Right ventricle myocardium superior (tissue), 1 donor: ENCODE data around the gene MAP4K5. TPM values are rescaled to one million over a fixed set of nuclear protein-coding genes. Genes with fewer than 3 reads are reported as not detected.
"Not testable (repeated sequence)": the region's sequence is repeated elsewhere in the genome, so short reads cannot be mapped to it uniquely, and the experiment has no call there.

Source experiments
- ATAC-seq: fragments of 200-7000 bp; cut with Tn5 transposase; one replicate; pipeline ENCODE4 v1.9.1; 2020; ENCODE audit warnings: mild to moderate bottlenecking; ENCODE audit not compliant: poor library complexity
- DNase-seq: peaks from one replicate; pipeline ENCODE4 v3.0.0-alpha.2; 2020
- intact Hi-C: fragments of 100-400 bp; cut with DNase I; formaldehyde crosslinking; loops from one replicate; pipeline ENCODE4 v1.11.2; 2022
- long read RNA-seq: library from polyadenylated mRNA; unstranded; transcript quantifications from one replicate; pipeline ENCODE4 v2.0.0, GENCODE V29; 2021
- total RNA-seq: library from RNA; stranded (reverse); fragmentation: NEBNext Ultra II Directional; extraction: Animal tissue kit (Norgen Biotek cat#: 25700); gene quantifications from one replicate; pipeline ENCODE4 v1.2.1, GENCODE V29; 2021
- donor health status: DM: no; HTN: yes; CAD: no; lungs with severe emphysema.

Gene MAP4K5
- total RNA-seq = 13.9 TPM
- long read RNA-seq, partial matches to known transcripts = 3 of 22 reads
- long read RNA-seq, other reads (novel, unspliced or antisense) = 19 of 22 reads

DNA sequence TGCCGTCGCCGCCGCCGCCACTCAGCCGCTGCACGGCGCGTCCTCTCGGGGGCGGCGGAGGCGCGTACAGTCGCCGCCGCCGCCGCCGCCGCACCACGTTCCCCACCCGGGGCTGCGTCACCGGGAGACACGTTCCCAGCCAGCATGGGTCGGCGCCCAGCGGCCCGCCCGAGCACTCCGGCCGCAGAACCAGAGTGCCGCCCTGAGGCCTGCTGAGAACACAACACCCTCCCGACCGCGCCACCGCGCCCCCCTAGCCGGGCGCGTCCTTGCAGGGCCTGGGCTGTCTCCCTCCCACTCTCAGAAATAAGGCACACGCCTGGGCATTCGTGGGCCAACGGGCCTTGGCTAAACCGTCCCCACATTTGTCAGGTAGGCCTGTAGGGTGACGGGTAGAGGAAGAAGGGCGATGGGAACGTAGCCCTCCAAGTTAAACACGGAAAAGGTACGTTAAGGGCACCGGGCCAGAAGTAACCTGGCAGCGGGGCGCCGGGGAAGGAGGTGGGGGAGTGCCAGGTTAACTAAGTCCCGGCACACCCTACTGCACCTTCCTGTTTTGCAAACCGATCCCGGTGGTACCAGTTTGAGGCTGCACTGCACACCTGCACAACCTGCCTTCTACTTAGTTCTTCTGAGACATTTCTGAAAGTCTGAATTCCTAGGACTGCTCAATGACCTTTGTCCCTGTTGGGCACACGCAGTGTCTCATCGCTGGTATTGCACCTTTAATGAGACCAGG lies at the start of gene MAP4K5:
Gene MAP4K5 (minus strand): TSS at position 68 of the 739 bp plus-strand sequence. CDS start 520 bp downstream, outside the sequence.
- DNase-seq (peak; percentile 94), ATAC-seq (peak; percentile 99)
- intact Hi-C loops = loop anchor here (2.0 kb wide), 1 partner anchor 220 kb away; the partner anchor contains the start of genes DMAC2L and L2HGDH

DNA sequence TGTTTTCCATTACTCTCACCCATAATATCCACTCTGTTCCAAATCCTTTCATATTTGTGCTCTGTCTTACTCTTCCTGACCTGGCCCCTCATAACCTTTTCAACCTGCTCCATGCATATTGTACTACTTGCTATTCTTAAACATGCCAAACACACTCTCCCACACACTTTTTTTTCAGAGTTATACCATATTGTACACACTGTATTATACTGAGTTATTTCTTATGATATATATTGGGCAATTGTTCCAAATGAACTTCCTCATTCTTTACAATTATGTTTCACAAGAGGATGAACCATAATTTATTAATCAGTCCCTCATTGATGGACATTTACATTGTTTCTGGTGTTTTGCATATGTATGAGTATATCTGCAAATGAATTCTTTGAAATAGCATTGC lies 46.1 kb upstream of the MAP4K5 start:
- DNase-seq (no peak), ATAC-seq (no peak)
- intact Hi-C loops = no loop called here

DNA sequence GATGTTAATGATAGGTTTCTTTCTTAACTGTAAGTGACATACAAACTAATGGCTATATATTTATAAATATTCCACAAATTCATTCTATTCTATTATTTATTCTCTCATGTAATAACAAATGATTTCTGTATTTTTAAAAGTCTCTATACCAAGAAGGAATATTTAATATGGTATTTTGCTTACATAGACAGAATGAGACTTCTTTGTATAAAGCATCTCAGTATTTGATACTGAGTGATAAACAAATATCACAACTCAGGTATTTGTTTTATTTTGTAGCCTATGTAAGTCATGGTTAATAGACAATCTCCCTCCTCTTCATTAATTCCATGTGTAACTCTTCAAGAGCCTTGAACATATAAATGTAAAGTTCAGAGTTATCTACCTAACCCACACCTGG lies 45.6 kb upstream of the MAP4K5 start:
- DNase-seq (no peak), ATAC-seq (no peak)
- intact Hi-C loops = no loop called here

DNA sequence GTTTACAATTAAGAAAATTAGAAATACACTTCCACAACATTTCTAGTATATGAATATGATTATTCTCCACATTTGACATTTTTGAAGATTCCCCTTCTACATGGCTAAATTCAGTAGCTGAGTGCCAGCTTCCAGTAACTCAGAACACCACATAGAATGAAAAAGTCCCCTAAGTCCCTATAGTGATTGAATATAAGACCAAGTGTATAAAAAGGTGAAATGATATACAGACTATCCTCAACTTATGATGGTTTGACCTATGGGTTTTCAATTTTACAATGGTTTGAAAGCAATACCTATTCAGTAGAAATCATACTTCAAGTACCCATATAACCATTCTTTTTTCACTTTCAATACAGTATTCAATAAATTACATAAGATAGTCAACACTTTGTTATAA lies 43.4 kb upstream of the MAP4K5 start:
- intact Hi-C loops = no loop called here
- DNase-seq = no peak
- no peak for ATAC-seq

DNA sequence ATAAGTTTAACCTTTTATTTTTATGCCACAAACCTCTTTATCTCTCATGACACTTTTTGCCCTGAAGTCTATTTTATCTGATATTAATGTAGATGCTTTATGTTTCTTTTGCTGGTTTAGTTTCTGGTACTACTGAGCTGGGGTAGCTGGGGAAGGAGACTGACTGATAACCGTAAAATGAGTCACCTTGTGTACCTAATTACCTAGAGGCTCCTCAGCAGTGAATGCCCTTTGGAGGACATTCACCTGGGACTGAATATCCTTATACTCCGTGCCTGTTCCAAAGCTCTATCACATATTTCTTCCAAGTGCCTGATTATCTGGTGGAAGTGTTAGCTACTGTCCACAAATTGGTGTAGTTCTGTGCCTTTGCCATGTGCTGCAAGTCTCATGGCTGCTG lies 41.5 kb upstream of the MAP4K5 start:
- intact Hi-C loops = no loop called here
- no peak for DNase-seq
- ATAC-seq = no peak

DNA sequence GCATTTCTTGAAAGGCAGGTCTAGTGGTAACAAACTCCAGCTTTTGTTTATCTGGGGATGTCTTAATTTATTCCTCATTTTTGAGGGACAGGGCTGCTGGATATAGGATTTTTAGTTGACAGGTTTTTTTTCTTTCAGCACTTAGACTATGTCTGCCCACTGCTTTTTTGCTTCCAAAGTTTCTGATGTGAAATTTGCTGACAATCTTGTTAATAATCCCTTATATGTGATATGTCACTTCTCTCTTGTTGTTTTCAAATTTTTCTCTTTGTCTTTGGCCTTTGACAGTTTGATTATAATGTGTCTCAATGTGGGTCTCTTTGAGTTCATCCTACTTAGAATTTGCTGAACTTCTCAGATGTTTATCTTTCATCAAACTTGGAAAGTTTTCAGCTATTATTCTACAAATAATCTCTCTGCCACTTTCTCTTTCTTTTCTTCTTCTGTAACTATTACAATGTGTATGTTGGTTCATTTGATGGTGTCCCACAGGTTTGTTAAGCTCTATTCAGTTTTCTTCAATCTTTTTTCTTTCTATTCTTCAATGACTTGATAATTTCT lies 37.4 kb upstream of the MAP4K5 start:
- DNase-seq = no peak
- intact Hi-C loops = no loop called here
- ATAC-seq = no peak

DNA sequence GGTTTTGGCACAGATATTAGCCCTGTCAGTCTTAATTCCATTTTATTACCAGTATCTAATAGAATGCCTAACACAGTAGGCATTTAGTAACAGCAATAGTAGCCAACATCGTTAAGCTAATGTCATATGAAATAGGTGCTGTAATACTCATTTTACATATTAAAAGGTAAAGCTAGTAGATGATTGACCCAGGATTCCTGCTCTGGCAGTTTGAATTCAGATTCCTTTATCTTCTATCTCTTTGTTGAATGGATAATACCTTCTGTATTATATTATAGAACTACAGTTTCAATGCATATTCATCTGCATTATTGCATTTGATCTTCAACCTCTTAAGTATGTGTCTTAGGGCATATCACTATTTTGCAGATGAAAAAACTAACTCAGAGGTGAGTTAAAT lies 30.5 kb upstream of the MAP4K5 start:
- intact Hi-C loops = no loop called here
- ATAC-seq = no peak
- no peak for DNase-seq

DNA sequence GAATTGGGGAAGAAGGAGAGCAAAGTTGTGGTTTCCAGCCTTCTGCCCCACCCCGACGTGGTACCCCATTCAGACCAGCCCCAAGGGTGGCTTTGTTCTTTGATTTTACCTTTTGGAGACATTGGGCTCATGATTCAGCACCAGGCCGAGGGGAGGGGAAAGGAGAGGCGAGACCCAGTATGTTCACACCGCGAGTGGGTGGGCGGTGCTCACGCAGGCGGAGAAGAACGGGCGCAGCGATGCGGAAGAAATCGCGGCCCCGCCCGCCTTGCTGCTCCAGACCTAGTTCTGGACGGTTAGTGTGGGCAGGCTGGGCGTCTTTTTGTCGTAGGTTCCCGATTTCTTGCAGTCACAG lies 28.5 kb upstream of the MAP4K5 start:
- DNase-seq (peak; percentile 91), ATAC-seq (peak; percentile 93)
- intact Hi-C loops = no loop called here

DNA sequence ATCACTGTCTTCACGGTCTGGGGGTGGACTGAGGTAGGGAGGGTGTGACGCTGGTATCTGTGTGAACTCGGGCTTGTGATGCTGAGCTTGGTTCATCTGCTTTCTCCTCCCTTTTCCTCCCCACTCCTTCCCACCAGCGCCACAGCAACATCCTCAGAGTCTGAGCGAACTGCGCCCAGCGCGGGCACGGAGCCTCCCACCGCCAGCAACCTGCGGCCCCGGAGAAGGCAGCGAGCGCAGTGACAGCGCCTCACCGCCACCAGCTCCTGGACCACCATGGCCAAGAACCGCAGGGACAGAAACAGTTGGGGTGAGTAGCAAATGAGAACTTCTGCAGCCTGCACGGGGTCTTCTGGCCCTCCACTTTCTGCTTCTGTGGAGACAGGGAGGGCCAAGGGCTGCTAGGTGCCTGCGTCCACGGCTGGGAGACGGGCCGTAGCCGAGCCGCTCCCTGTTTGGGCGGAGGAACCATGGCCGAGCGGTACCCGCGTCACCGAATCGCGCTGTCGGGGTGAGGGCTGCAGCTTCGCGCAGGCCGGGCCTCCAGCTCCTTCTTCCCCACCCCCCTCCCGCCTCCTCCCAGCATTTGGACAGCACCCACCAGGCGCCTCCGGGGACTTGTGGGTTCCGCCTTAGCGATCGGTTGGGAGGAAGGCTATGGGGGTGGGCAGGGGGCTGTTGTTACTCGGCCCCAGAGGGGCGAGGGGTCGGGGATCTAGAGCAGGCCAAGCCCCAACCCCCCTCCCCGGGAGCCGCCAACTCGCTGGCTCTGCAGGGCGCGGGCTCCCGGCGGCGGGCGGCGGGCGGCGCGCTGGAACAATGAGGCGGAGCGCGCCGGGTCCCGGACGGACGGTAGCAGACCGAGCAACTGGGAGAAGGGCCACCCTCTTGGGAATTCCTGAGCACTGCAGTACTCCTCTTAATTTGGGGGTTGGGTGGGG lies 27.9 kb upstream of the MAP4K5 start, which contains the start of gene ATL1:
Gene ATL1 (plus strand): TSS at position 156 of the 941 bp plus-strand sequence. CDS start 121 bp downstream, at position 277.
- ATAC-seq (peak; percentile 95), DNase-seq (peak; percentile 86)
- intact Hi-C loops = no loop called here

DNA sequence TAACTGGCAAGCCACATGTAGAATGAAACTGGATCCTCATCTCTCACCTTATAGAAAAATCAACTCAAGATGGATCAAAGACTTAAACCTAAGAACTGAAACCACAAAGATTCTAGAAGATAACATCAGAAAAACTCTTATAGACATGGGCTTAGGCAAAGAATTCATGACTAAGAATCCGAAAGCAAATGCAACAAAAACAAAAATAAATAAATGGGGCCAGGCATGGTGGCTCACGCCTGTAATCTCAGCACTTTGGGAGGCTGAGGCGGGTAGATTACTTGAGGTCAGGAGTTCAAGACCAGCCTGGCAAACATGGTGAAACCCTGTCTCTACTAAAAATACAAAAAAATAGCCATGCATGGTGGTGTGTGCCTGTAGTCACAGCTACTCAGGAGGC lies 20.4 kb upstream of the MAP4K5 start:
- ATAC-seq, DNase-seq, intact Hi-C loops: not testable (repeated sequence)

DNA sequence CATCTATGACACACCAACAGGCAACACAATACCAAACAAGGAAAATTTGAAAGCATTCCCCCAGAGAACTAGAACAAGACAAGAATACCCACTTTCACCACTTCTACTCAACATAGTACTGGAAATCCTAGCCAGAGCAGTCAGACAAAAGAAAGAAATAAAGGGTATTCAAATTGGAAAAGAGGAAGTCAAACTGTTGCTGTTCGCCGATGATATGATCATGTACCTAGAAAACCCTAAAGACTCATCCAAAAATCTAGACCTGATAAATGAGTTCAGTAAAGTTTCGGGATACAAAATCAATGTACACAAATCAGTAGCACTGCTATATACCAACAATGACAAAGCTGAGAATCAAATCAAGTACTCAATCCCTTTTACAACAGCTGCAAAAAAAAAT lies 19.5 kb upstream of the MAP4K5 start:
- ATAC-seq = no peak
- DNase-seq = no peak
- intact Hi-C loops = no loop called here

DNA sequence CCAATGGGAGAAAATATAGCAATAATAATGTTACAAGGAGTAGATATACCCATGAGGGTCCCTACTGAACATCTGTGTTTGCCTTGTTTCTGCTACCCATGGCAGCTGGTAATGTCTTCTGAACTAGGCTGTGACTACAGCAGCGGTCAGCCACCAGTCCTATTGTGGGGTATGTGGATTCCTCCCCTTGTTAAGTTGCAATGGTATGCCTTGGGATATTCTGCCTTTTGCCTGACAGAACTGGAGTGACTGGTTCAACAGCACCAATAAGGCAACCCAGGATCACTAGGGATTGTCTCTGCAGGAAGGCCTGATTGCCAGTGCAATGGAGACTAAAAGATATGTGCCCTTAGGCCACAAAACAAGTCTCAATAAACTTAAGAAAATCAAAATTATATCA lies 17.9 kb upstream of the MAP4K5 start:
- intact Hi-C loops = no loop called here
- DNase-seq = no peak
- ATAC-seq = no peak

DNA sequence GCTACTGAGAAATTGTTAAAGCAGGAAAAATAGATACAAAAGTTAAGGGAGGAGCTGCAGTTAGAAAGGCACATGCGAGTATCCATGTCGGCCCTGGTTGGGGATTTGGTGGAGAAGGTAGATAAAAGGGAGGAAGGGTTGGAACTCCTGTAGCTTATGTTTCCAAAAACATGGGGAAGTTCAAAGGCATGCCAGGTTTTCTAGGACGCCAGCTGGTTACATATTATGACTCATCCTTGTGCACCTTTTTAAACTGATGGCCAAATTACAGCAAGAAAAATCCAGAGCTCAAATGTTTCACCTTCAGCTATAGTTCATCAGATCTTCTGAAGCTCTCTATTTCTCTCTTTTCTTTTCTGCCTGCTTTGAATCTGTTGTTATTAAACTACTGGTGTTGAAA lies 13.2 kb upstream of the MAP4K5 start:
- intact Hi-C loops = no loop called here
- DNase-seq (no peak), ATAC-seq (no peak)

DNA sequence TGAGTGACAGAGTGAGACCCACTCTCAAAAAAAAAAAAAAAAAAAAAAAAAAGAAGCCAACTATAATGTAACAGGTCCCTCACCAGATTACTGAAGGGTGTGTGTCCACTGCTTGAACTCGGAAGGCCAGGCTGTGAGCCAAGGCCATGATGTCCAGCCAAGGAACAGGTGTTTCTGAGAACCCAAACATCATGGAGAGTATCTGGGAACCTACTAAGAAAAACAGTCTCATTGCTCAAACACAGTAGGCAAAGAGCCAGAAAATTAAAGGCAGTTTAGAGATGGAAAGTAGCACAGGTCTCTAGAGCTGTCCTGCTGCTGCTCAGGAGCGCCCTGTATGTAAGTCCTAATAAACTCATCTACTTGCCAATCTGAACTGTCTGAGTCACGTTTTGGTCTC lies 12.5 kb upstream of the MAP4K5 start:
- no peak for DNase-seq
- no peak for ATAC-seq
- intact Hi-C loops = no loop called here

DNA sequence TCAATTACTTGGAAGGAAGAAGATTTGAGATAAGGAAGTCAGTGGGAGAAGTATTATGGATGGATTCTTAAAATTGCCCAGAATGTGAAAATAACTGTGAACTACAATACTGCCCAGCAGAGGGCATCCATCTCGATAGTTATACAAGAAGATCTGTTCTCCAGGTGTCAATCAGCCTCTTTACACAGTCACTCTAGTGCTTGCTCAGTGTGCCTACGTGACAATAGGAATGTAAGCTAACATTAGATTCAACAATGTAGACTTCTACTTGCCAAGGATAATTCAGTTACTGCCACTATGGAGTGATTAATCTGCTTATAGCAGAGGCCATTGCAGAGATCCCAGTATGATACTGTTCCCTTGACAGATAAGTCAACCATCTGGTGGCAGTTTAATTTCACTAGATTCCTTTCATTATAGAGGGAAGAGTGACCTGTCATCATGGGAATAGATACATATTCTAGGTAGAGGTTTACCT lies 10.6 kb upstream of the MAP4K5 start:
- DNase-seq (no peak), ATAC-seq (peak; percentile 67)
- intact Hi-C loops = no loop called here

DNA sequence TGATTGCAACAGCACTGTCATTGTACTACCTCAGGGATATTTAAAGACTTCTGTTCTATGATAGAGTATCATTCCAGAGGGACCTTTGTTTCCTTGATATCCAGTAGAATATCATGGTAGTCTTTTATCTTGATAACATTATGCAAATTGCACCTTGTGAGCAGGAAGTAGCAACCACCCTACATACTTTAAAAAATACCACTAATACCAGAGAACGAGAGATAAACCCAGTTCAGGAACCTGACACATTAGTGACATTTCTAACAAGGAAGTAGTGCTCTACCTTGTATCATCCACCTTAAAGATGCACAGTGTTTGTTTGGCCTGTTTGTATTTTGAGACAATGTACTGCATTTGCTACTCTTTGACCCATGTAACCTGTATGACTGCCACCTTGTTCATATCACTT lies 8.8 kb upstream of the MAP4K5 start:
- intact Hi-C loops = no loop called here
- no peak for ATAC-seq
- DNase-seq = no peak

DNA sequence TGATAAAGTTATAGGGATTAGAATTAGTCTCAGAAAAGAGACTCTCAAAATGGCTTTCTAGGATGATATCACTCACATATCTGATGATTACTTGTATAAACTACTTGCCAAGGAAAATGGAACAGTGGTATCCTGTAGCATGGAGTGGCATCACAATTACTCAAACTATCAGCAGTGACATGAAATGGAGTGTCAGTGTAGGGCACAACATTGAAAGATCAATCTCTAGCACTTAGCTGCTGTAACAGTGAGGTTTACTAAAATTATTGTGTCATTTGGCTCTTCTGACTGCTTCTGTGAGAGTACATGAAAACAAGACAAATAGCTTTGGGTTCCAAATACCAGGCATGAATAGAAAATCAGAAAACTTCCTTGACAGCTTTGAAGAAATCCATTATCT lies 6.7 kb upstream of the MAP4K5 start:
- intact Hi-C loops = no loop called here
- ATAC-seq (no peak), DNase-seq (no peak)

DNA sequence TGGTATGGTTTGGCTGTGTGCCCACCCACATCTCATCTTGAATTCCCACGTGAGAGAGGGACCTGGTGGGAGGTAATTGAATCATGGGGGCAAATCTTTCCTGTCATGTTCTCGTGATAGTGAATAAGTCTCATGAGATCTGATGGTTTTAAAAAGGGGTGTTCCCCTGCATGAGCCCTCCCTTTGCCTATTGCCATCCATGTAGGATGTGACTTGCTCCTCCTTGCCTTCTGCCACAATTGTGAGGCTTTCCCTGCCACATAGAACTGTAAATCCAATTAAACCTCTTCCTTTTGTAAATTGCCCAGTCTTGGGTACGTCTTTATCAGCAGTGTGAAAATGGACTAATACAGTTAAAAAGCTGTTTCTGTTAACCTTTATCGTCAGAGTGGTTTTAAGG lies 5.7 kb upstream of the MAP4K5 start:
- ATAC-seq, DNase-seq, intact Hi-C loops: not testable (repeated sequence)

DNA sequence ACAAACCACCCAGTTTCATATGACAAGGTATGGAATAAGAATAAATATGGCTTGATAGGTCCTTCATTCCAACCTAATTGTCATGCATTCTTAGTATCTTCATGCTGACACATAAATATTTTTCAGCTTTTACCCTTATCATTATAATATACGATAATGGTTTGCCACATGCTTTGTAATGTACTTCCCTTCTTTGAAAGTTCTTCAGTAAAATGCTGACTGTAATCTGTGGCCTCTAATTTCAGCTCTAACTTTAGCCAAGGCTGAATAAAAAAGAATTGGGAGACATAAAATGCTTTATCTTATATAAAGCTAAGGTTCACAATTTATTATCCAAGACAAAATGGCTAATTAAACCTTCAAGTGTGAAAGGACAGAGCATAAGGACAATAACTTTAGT lies 2.6 kb upstream of the MAP4K5 start:
- intact Hi-C loops = no loop called here
- DNase-seq (no peak), ATAC-seq (no peak)
